ENCODE results near the gene SMIM23.

Gene SMIM23

GRCh38 chr5:171785517-171785916, at the start of gene SMIM23:
SMIM23 (plus strand) TSS chr5:171785817; CDS start chr5:171785872, 55 bp downstream.
- no peak for DNase-seq (ENCODE audit: low read depth, low spot score)

- no peak for DNase-seq (ENCODE audit: low read depth, low spot score)
Observed at GRCh38 chr5:171736976-171737891, 48.4 kb upstream of the SMIM23 start.

DNA sequence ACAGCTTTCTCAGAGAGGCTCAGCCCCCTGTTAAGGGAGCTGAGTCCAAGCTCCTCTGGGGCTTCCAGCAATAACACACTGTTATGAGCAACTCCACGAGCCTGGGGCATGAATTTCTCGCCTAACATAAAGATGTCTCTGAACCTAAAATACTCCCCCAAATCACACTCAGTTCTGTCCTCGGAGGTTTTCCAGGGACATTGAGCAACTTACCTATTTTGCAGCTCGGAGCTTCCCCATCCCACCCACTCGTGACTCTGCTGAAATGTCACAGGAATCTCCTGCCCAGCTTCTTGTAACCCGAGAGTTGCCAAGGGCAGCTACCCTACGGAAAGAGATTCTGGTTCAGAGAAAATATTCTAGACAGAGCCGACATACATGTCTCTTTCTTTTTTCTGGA, 47.1 kb upstream of the SMIM23 start:
- DNase-seq (ENCODE audit: low read depth, low spot score) = no peak

DNA sequence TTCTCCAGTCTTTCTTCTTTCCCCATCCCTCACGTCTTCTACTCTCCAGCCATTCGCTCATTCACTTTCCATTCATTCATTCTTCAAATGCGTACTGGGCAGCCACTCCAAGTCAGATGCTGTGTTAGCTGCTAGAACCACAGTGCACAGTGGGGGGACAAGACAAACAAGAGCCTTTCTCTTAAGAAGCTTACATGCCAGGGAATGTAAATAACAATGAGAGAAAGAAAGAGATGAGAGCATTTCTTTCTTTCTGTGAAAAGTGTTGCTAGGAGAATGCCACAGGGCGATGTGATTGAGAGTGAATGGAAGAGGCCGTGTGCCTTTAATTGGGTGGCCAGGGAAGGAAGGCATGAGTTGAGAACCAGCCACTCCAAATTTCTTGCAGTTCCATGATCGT, 46.3 kb upstream of the SMIM23 start:
- DNase-seq (ENCODE audit: low read depth, low spot score) = no peak

- DNase-seq (ENCODE audit: low read depth, low spot score) = no peak
Observed at GRCh38 chr5:171743436-171744076, 42.1 kb upstream of the SMIM23 start.

DNA sequence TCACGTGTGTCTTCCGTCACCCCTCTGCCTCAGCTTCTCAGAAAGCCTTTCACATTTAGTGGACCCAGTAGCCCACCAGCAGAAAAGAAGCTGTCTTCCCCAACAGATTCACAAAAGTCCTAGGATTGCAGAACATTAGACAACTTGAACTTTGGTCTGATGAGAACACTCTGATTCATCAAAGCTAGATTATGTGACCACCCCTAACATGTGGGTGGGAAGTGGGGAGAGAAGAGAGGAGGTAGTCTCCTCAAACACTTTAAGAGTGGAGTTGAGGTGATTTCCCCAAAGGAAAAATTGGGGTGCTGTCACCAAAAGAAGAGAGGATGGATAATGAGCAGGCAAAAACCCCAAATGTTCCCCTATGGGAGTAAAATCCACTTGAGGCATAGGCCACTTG, 41.4 kb upstream of the SMIM23 start:
- no peak for DNase-seq (ENCODE audit: low read depth, low spot score)

DNA sequence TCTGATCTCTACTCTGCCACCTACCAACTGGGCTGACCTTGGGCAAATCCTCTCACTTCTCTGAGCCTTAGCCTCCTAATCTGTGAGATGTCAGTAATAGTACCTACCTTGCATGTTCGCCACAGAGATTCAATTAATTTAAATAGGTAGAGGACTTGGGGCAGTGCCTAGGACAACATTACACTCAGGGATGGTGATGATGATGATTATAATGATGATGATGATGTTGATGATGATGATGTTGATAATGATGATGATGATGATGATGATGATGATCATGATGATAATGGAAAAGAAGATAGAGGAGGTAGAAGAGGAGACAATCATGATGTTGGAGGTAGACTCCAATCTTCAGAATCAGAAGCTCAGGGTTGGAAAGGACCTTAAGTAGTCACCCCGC, 40.7 kb upstream of the SMIM23 start:
- DNase-seq (ENCODE audit: low read depth, low spot score) = no peak

DNA sequence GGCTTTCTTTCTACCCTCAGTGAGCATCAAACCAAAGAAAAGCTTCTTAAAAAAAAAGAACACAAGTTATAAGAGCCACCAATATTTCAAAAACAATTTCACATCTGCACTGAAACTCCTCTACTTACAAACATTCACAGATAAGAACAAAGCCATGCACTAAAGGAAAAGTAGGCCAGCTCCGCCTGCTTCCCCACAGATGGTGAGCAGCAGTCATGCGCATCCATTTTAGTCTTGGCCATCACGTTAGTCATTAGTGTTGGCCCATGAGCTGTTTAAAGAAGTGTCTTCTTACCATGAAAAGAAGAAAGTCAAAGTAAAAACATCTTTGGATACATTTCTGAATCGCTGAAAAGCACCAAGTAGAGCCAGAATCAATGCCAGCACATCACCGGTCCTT, 40.0 kb upstream of the SMIM23 start:
- DNase-seq (ENCODE audit: low read depth, low spot score) = no peak

GRCh38 chr5:171747061-171747859, 38.4 kb upstream of the SMIM23 start:
- no peak for DNase-seq (ENCODE audit: low read depth, low spot score)

DNA sequence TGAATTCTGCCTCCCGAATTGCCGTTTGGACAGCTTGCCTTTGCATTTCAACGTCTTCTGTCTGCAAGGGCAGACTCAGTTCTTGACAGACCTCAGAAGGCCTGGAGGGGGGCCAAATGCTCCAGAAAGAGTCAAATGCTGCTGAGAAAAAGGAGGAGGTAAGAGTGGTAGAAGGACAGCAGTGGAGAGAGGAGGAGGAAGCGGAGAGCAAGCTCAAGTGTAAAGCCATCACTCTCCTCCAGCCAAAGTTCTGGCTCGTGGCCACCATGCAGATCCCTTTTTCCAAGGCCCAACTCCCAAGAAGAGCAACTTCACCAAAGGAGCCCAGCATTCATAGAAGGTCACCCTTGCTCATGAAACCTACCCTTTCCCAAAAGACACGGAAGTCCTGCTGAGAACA, 36.9 kb upstream of the SMIM23 start:
- no peak for DNase-seq (ENCODE audit: low read depth, low spot score)

- DNase-seq (ENCODE audit: low read depth, low spot score) = no peak
Observed at GRCh38 chr5:171749365-171749764, 36.3 kb upstream of the SMIM23 start.

DNA sequence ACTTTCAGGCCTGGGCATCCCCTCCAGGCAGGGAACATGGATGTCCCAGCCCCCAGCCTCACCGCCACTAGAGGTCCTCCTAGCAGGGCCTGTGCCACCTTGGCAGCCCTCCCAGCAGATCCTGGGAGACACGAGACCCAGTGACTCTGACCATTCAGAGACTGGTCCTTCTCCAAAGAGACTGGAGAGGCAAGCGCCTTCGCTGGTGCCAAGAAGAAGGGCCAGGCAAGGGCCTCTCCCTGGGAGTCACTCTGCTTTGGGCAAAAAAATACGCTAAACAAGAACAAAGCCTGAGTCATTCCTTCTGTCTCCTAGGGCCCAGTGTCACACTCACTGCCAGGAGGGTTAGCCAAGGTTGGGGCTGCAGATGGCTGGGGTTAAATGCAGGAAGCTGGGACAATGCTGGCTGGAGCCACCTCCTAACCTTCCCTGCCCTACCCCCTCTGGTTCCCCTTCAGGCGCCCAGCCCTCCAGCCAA, 35.3 kb upstream of the SMIM23 start:
- no peak for DNase-seq (ENCODE audit: low read depth, low spot score)

GRCh38 chr5:171755354-171755821, 30.2 kb upstream of the SMIM23 start:
- DNase-seq (ENCODE audit: low read depth, low spot score) = no peak

- no peak for DNase-seq (ENCODE audit: low read depth, low spot score)
Observed at GRCh38 chr5:171757853-171758535, 27.6 kb upstream of the SMIM23 start.

DNA sequence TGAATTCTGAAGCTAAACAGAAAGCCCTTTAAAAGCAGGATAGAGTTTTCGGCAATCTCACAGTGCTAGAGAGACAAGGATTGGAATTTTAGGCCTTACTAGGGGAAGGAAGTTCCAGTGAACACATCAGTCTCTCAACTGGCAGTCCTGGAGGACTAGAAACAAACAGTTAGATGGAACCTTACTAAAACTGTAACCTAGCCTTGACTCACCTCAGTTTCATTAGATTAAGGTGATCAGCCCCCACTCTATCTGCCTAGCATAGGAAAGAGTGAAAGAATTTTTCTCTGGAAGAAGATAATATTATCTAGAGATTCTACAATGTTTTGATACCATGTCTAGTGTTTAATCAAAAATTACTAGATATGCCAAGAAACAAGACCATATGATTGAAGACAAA, 25.8 kb upstream of the SMIM23 start:
- no peak for DNase-seq (ENCODE audit: low read depth, low spot score)

DNA sequence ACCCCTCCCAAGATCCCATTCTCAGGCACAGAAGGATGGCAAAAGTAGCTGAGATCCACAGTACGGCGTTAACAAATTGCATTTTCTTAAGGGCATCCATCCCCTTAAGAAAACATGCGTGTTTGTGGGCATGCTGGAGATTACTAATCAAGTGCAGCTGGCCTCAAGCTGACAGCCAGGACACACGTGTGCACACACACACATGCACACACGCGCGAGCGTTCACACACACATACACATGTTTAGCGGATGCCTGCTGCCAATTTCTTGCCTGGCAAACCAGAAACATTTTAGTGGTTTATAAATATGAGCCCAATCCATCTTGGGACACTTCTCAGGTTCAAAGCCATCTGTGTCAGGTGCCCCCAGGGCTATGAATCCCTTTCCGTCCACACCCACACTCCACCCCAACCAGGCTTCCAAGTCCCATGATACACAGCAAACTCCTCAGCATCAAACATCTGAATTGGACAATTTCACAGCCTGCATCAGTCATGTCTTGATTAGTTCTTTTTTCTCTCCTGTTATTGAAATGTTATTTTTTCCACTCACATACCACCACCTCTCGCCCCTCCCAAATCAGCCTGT, 23.5 kb upstream of the SMIM23 start:
- DNase-seq (ENCODE audit: low read depth, low spot score) = no peak

DNA sequence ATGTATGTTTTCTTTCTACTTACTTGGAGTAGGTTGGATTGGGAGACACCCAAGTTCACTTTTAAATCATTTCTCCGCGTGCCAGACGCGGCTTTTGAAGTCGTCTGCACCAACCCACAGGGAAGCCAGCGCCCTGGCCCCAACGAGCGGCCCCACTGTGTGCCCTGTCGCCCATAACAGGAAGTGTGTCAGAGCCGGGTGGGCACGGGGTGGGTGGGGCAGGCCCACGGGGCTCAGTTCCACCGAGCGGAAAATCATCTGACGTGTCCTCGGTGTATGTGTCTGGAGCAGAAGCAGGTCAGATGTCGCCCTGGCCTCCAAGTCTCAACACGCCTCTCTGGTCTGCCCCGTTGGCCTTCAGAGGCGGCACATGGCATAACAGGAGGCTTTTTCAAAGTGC, 22.7 kb upstream of the SMIM23 start:
- no peak for DNase-seq (ENCODE audit: low read depth, low spot score)

DNA sequence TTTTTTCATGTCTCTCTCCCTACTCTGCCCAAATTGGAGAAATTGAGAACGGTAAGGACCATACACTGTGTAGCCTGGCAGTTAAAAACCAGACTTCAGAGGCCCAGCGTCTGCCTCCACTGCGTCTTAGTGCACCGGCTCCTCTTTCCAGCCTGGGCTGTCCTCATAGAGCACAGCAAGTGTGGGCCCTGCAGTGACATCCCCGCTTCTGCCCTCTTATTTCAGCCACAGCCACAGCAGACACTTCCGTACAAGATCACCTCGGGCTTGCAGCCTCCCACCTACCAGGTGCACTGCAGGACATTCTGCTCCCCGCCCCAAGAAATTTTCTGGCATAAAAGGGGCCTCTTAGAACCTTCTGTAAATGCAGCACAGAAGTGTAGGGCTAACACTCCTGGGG, 21.4 kb upstream of the SMIM23 start:
- no peak for DNase-seq (ENCODE audit: low read depth, low spot score)

DNA sequence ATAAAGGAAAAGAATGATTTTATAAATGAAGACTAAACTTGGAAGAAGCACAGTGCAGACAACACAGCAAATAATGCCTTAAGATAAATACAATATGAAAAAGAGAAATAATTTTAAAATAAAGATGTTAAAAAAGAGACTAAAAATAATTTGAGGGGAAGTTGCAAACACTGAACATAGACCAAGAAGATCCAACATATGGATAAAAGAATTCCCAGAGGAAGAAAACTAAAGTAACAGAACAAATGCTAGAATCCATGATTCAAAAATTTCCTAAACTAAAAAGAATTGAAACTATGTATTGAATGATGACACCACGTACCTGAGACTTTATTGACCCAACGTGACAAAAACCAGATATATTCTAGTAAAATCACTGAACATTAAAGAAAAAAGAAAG, 18.7 kb upstream of the SMIM23 start:
- no peak for DNase-seq (ENCODE audit: low read depth, low spot score)

DNA sequence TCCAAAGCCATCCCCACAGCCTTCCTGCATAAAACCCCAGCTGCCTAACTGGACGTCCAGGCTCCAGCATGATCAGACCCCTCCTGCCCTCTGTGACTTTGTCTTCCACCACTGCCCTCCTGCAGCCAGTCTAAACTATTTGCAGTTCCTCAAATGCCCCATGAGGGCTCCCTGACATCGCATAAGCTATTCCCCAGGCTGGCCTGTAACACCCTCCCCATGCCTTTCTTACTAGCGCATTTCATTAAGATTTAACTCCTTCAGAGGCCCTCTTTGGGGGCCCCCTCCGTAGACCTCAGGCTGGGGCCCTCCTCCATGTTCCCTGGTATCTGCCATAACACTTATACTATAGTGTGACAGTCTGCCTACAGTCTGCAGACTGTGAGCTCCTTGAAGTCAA, 15.5 kb upstream of the SMIM23 start:
- no peak for DNase-seq (ENCODE audit: low read depth, low spot score)

- no peak for DNase-seq (ENCODE audit: low read depth, low spot score)
Observed at GRCh38 chr5:171771856-171772255, 13.8 kb upstream of the SMIM23 start.

All from iPS DF 19.7 (cell line).